ENCODE data around the gene LRRC4C. TPM values are rescaled to one million over a fixed set of nuclear protein-coding genes. Genes with fewer than 3 reads are reported as not detected.

The LRRC4C gene
- total RNA-seq, 1 experiment from 2014 or later, result 0.13 TPM

GRCh38 chr11:40787224-40787623 is 672.2 kb downstream of the LRRC4C start:
- H3K4me1 Mint-ChIP-seq, result peaks cover 21 to 23% of the 10 kb centered on the region in 2 experiments
- H2BK20ac ChIP-seq (ENCODE audit: low read depth, low read length, poor library complexity, severe bottlenecking), result no peak overlapping the region
- no peaks in the 10 kb centered on the region for H3K36me3 Mint-ChIP-seq (ENCODE audit: insufficient read depth in 1 of 3, low read depth in 3 of 3)
- no peak overlapping the region for H2BK120ac ChIP-seq (ENCODE audit: low read depth, low read length, poor library complexity, severe bottlenecking)
- no peaks in the 10 kb centered on the region for H4K20me1 ChIP-seq (ENCODE audit: control insufficient read depth, insufficient read depth, insufficient read length)
- H3K9ac ChIP-seq (ENCODE audit: extremely low read depth, insufficient read length, low read length), result no peak overlapping the region
- H3K79me2 ChIP-seq (ENCODE audit: insufficient read depth, low read length), result no peaks in the 10 kb centered on the region
- H3K9me3 ChIP-seq (ENCODE audit: control insufficient read depth, low read depth, low read length), result no peaks in the 10 kb centered on the region
- peak overlapping the region in 1 of 3 experiments; percentile 53; a peak in 2 of 7 replicates for H3K27ac Mint-ChIP-seq
- H2BK15ac ChIP-seq (ENCODE audit: low read depth, low read length), result no peak overlapping the region
- H3K9me3 Mint-ChIP-seq, result no peaks in the 10 kb centered on the region; a peak in 1 of 5 replicates
- no peak overlapping the region for H3T11ph ChIP-seq (ENCODE audit: low read length)
- no peak overlapping the region for H2AK5ac ChIP-seq (ENCODE audit: insufficient read length, low read length)
- no peak overlapping the region for H3K18ac ChIP-seq (ENCODE audit: insufficient read length, low read depth, low read length)
- H3K56ac ChIP-seq (ENCODE audit: insufficient read length, low read depth, low read length), result no peak overlapping the region
- H3K27me3 ChIP-seq (ENCODE audit: insufficient read depth, low read length), result no peaks in the 10 kb centered on the region
- H2AFZ ChIP-seq (ENCODE audit: low read length), result no peak overlapping the region
- H3K27me3 Mint-ChIP-seq (ENCODE audit: low read depth), result no peaks in the 10 kb centered on the region
- H3K23me2 ChIP-seq (ENCODE audit: insufficient read length, low read depth, low read length, poor library complexity, severe bottlenecking), result no peaks in the 10 kb centered on the region
- no peak overlapping the region for H2BK12ac ChIP-seq (ENCODE audit: insufficient read length, low read depth, low read length)
- no peak overlapping the region for H3K23ac ChIP-seq (ENCODE audit: insufficient read length, low read depth, low read length)
- H3K4me3 Mint-ChIP-seq, result no peak overlapping the region
- peak overlapping the region; percentile 5 for H3K27ac ChIP-seq (ENCODE audit: insufficient read length, low read depth, low read length)
- peak; percentile 31 for DNase-seq
- H3K79me1 ChIP-seq (ENCODE audit: insufficient read depth, low read depth, low read length, poor library complexity, severe bottlenecking), result no peaks in the 10 kb centered on the region
- H3K14ac ChIP-seq (ENCODE audit: insufficient read depth, low read length), result no peak overlapping the region
- no peak overlapping the region for H4K5ac ChIP-seq (ENCODE audit: insufficient read length, low read depth, low read length)
- no peaks in the 10 kb centered on the region for H3K4me1 ChIP-seq (ENCODE audit: insufficient read depth, low read length)
- no peak overlapping the region for H4K91ac ChIP-seq (ENCODE audit: insufficient read length, low read depth, low read length)
- no peak overlapping the region for H2BK5ac ChIP-seq (ENCODE audit: insufficient read length, low read length)
- no peak overlapping the region for H4K8ac ChIP-seq (replicated peaks; ENCODE audit: insufficient read length, low read depth, low read length)
- TF ChIP-seq CTCF (conservative IDR thresholded peaks at IDR 0.05), result no peak
- no peak overlapping the region for H3K4ac ChIP-seq (ENCODE audit: low read depth, low read length)
- no CpG with 5 or more reads among the region's 5 CpGs for WGBS (ENCODE audit: extremely low coverage, insufficient read length, low lambda C conversion rate)
- H3K4me2 ChIP-seq (ENCODE audit: insufficient read depth, insufficient read length, low read length), result no peak overlapping the region

Data from H9 (cell line).